MCF 10A (cell line): Measurements from ENCODE around the gene DRGX. TPM values are rescaled to one million over a fixed set of nuclear protein-coding genes. Genes with fewer than 3 reads are reported as not detected.

ENCODE experiments used
- BruUV-seq: library from RNA; stranded (reverse); fragments of 400-500 nt; replicated peaks from 2 replicates; lab custom pipeline; 2021; lab: Mats Ljungman, UMichigan
- CTCF ChIA-PET: fragments of 300-600 bp; sonication (Branson Sonifier 250); formaldehyde crosslinking; extraction: SDS; loops from one replicate; lab custom pipeline; 2021; ENCODE audit warnings: antibody characterized with exemption, inconsistent platforms; lab: Yijun Ruan, JAX
- POLR2A ChIA-PET: fragments of 300-600, 350-650 bp; sonication (Branson Sonifier 250); formaldehyde crosslinking; extraction: SDS; loops from one replicate; lab custom pipeline; 2020; ENCODE audit warnings: antibody characterized with exemption, inconsistent platforms; lab: Yijun Ruan, JAX
- DNase-seq: peaks from one replicate; pipeline ENCODE4 v3.0.0-alpha.2; 2018; ENCODE audit not compliant: unreplicated experiment
- H3K27ac Mint-ChIP-seq: one replicate; pipeline ENCODE4 v1.8.0; 2022; ENCODE audit warnings: mild to moderate bottlenecking, low read depth, mixed read lengths; ENCODE audit not compliant: unreplicated experiment
- H3K27me3 Mint-ChIP-seq: one replicate; pipeline ENCODE4 v1.8.0; 2022; ENCODE audit warnings: mixed read lengths; ENCODE audit not compliant: insufficient read depth, unreplicated experiment
- H3K36me3 Mint-ChIP-seq: one replicate; pipeline ENCODE4 v1.8.0; 2022; ENCODE audit warnings: mild to moderate bottlenecking, moderate library complexity, mixed read lengths; ENCODE audit not compliant: insufficient read depth, unreplicated experiment
- H3K4me1 Mint-ChIP-seq: one replicate; pipeline ENCODE4 v1.8.0; 2022; ENCODE audit warnings: mixed read lengths; ENCODE audit not compliant: insufficient read depth, unreplicated experiment
- H3K4me3 Mint-ChIP-seq: one replicate; pipeline ENCODE4 v1.8.0; 2022; ENCODE audit warnings: mild to moderate bottlenecking, moderate library complexity, mixed read lengths; ENCODE audit not compliant: unreplicated experiment
- H3K9me3 Mint-ChIP-seq: one replicate; pipeline ENCODE4 v1.8.0; 2022; ENCODE audit warnings: mixed read lengths; ENCODE audit not compliant: unreplicated experiment
- intact Hi-C: fragments of 100-400 bp; cut with micrococcal nuclease; formaldehyde crosslinking; loops from 2 replicates; pipeline ENCODE4 v1.14.1; 2022
- total RNA-seq: library from RNA; stranded (reverse); gene quantifications from 2 replicates; pipeline ENCODE4 v1.2.3, GENCODE V29; 2022
- TF ChIP-seq, protein P1 (sequence below): fragments of 200-600 bp; IDR thresholded peaks from one replicate; pipeline ENCODE4 v1.8.0; 2022; ENCODE audit warnings: antibody characterized with exemption, mild to moderate bottlenecking; ENCODE audit not compliant: unreplicated experiment

DRGX gene
- total RNA-seq, 1 experiment from 2014 or later, result not detected

DNA sequence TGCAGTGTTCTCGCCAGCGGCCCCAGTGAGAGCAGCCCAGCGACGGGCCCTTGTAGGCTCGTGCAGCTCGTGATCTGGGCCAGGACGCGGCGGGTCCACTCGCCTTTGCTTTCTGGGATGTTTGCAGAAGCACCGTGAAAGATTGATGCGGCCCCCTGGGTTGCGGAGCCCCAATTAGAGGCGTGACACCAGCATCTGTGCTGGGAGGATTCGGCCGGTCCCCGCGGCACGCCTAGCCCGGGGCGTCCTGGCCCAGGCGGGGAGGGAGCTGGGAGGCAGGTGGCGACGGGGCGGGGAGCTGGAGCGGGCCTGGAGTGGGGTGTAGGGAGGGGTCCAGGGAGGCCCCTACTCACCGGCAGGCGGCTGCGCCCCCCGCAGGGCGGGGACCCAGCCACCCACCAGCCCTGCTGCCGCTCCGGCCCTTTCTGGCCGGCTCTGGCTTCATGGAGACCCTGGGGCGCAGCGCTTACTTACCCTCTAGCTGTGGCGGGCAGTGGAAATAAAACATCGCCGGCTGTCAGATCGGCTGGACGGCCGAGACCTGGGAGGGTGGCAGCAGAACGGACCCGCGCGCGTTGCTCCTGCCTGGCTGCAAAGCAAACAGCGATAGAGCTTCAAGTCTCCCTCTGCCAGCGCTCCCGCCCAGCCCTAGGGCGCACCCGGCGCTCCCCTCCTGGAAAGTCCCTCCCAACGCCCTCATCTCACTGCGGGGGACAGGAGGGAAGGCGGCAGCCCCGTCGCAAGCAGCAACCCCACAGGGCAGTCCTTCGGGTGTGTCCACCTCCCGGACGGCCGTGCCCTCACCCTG, 752 bp downstream of the DRGX start:
- no peaks in the 10 kb centered on the region for H3K9me3 Mint-ChIP-seq
- ChIA-PET POLR2A (interaction anchor here (0.5 kb wide), 1 partner anchor 919 kb away, joined by 5 read pairs; no protein-coding TSS in a partner anchor), CTCF (interaction anchor here (0.6 to 1.6 kb wide), 3 partner anchors 8 to 736 kb away, joined by 3 to 14 read pairs (median 4); no protein-coding TSS in a partner anchor)
- no peak overlapping the region for H3K4me3 Mint-ChIP-seq
- intact Hi-C loops, result no loop called here
- BruUV-seq, result no TSS peak
- TF ChIP-seq, protein P1, sequence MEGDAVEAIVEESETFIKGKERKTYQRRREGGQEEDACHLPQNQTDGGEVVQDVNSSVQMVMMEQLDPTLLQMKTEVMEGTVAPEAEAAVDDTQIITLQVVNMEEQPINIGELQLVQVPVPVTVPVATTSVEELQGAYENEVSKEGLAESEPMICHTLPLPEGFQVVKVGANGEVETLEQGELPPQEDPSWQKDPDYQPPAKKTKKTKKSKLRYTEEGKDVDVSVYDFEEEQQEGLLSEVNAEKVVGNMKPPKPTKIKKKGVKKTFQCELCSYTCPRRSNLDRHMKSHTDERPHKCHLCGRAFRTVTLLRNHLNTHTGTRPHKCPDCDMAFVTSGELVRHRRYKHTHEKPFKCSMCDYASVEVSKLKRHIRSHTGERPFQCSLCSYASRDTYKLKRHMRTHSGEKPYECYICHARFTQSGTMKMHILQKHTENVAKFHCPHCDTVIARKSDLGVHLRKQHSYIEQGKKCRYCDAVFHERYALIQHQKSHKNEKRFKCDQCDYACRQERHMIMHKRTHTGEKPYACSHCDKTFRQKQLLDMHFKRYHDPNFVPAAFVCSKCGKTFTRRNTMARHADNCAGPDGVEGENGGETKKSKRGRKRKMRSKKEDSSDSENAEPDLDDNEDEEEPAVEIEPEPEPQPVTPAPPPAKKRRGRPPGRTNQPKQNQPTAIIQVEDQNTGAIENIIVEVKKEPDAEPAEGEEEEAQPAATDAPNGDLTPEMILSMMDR, result no peak
- no peak for DNase-seq
- no peak overlapping the region for H3K27ac Mint-ChIP-seq
- no peaks in the 10 kb centered on the region for H3K4me1 Mint-ChIP-seq
- H3K36me3 Mint-ChIP-seq, result no peaks in the 10 kb centered on the region
- H3K27me3 Mint-ChIP-seq, result peaks cover 100% of the 10 kb centered on the region

DNA sequence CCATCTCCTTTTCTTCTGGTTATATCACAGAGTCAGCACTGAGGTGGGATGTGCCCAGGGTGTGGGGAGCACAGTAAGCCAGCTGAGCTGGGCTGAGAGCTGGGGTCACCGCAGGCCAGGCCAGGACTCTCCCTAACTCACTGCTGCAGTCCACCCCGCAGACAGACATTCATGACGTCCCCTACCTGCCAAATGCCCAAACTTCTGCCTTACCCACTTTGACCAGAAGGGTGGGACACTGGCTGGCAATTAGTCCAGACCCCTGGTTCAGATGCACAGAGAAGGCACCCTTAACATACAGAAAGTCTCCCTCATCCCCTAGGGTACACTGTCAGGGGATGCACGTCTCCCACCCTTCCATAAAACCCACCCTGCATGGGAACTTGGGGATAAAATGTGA, 2.1 kb downstream of the DRGX start:
- DNase-seq, result no peak
- intact Hi-C loops, result no loop called here
- POLR2A ChIA-PET, result no interaction called here
- Mint-ChIP-seq H3K4me3 (no peak overlapping the region), H3K9me3 (no peaks in the 10 kb centered on the region), H3K27ac (no peak overlapping the region), H3K27me3 (peaks cover 100% of the 10 kb centered on the region), H3K36me3 (no peaks in the 10 kb centered on the region), H3K4me1 (no peaks in the 10 kb centered on the region)
- TF ChIP-seq, protein P1, result no peak
- CTCF ChIA-PET, result interaction anchor here (0.7 to 1.6 kb wide), 2 partner anchors 14 to 733 kb away, joined by 3 to 14 read pairs; no protein-coding TSS in a partner anchor
- BruUV-seq, result no TSS peak

DNA sequence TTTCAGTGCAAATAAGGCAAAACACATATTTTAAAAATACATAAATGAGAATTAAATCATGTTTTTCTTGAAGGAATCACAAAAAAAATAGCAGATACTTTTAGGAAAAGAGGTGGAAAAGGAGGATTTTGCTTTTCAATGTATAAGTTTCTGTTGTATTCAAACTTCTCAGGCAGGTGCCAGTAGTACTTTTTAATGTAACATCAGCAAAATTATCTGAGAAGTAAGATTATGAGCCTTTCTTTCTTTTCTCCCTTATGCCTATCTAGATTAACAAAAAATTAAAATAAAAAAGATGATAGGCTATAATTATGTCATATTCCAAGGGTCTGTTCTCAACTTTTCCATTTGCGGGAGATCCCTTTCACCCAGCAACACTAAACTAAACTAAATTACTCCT, 2.6 kb downstream of the DRGX start:
- Mint-ChIP-seq H3K4me1 (no peaks in the 10 kb centered on the region), H3K27ac (no peak overlapping the region), H3K4me3 (no peak overlapping the region), H3K36me3 (no peaks in the 10 kb centered on the region), H3K9me3 (no peaks in the 10 kb centered on the region), H3K27me3 (peaks cover 100% of the 10 kb centered on the region)
- TF ChIP-seq, protein P1, result no peak
- no peak for DNase-seq
- POLR2A ChIA-PET, result no interaction called here
- BruUV-seq, result no TSS peak
- CTCF ChIA-PET, result interaction anchor here (1.6 kb wide), 1 partner anchor 14 kb away, joined by 14 read pairs; no protein-coding TSS in a partner anchor
- intact Hi-C loops, result no loop called here

DNA sequence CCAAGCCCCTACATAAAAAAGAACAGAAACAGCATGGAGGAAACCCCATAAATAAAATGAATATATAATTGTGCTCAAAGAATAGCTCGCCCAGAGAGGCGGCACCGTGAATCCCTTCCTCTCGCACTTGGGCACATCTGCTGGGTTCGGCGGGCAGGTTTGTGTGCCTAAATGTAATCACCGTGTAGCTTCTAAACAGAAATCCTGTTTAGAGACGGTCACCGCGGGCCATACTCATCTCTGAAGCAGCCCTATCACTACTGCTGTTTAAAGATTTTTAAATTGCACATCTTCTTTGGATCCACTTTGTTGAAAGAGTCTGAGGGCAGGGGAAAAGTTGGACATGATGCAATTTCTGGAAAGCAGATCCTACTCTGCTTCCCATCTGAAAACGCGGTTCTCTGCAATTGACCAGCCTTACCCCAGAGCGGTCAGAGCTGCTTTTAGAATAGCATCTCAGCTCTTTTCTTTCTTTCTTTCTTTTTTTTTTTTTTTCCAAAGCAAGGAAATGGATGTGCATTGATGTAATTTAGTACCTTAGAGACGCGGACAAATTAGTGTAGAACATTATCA, 6.4 kb downstream of the DRGX start:
- H3K27ac Mint-ChIP-seq, result no peak overlapping the region
- ChIA-PET POLR2A (no interaction called here), CTCF (interaction anchor here (0.6 to 1.8 kb wide), 4 partner anchors 13 to 56 kb away, joined by 3 to 6 read pairs (median 4); no protein-coding TSS in a partner anchor)
- H3K4me1 Mint-ChIP-seq, result no peaks in the 10 kb centered on the region
- H3K4me3 Mint-ChIP-seq, result no peak overlapping the region
- H3K36me3 Mint-ChIP-seq, result no peaks in the 10 kb centered on the region
- H3K27me3 Mint-ChIP-seq, result peaks cover 63% of the 10 kb centered on the region
- no peaks in the 10 kb centered on the region for H3K9me3 Mint-ChIP-seq
- no TSS peak for BruUV-seq
- DNase-seq, result no peak
- intact Hi-C loops, result no loop called here
- TF ChIP-seq, protein P1, result no peak
